Activated CD8-positive, alpha-beta T cell treated with anti-CD3 and anti-CD28 coated beads, Interleukin-2, amount 10 ng/mL, durations not matched to agents 7 days and 5 days (primary cell): ENCODE results near the gene ARL2. TPM values are rescaled to one million over a fixed set of nuclear protein-coding genes. Genes with fewer than 3 reads are reported as not detected.

Source experiments
- ATAC-seq: fragments of 150-1000 bp; cut with Tn5 transposase; one replicate; pipeline ENCODE4 v1.10.0; 2021; ENCODE audit warnings: moderate library complexity
- CTCF ChIA-PET: fragments of 350-600 bp; sonication (Branson Sonifier 250); formaldehyde crosslinking; loops from one replicate; lab custom pipeline; 2021; ENCODE audit warnings: antibody characterized with exemption; lab: Charles Lee
- POLR2A ChIA-PET: fragments of 350-600 bp; sonication (Branson Sonifier 250); formaldehyde crosslinking; loops from one replicate; lab custom pipeline; 2021; ENCODE audit warnings: antibody characterized with exemption; lab: Charles Lee
- DNase-seq: peaks from one replicate; pipeline ENCODE4 v3.0.0-alpha.2; 2020
- H3K27ac Mint-ChIP-seq: one replicate; pipeline ENCODE4 v1.8.0; 2021; ENCODE audit warnings: mild to moderate bottlenecking, mixed read lengths
- H3K27me3 Mint-ChIP-seq: one replicate; pipeline ENCODE4 v1.8.0; 2021; ENCODE audit warnings: low read depth, mixed read lengths
- H3K36me3 Mint-ChIP-seq: one replicate; pipeline ENCODE4 v1.8.0; 2021; ENCODE audit warnings: low read depth, mixed read lengths
- H3K4me1 Mint-ChIP-seq: one replicate; pipeline ENCODE4 v1.8.0; 2021; ENCODE audit warnings: low read depth, mixed read lengths
- H3K4me3 Mint-ChIP-seq: one replicate; pipeline ENCODE4 v1.8.0; 2021; ENCODE audit warnings: mild to moderate bottlenecking, mixed read lengths
- H3K9me3 Mint-ChIP-seq: one replicate; pipeline ENCODE4 v1.8.0; 2022; ENCODE audit warnings: mixed read lengths; ENCODE audit not compliant: insufficient read depth
- microRNA-seq: library from miRNA; unstranded; fragments of <30 nt; microRNA quantifications from one replicate; pipeline ENCODE4 v1.2.0, GENCODE V29; 2022
- total RNA-seq, 2 experiments: library from RNA; stranded (reverse); gene quantifications; one replicate each; pipeline ENCODE4 v1.2.3, GENCODE V29; 2021

Gene ARL2
- total RNA-seq, 2 experiments from 2014 or later, result 69.1 to 79.2 TPM

- CTCF ChIA-PET, result no interaction called here
- no peak overlapping the region for H3K4me3 Mint-ChIP-seq
- ATAC-seq, result peak; percentile 23
These were observed 47.0 kb downstream of the ARL2 start for GRCh38 chr11:65060913-65061408.

GRCh38 chr11:65063532-65063931, 49.6 kb downstream of the ARL2 start:
- no peaks in the 10 kb centered on the region for H3K36me3 Mint-ChIP-seq
- H3K9me3 Mint-ChIP-seq, result no peaks in the 10 kb centered on the region
- ATAC-seq, result no peak
- CTCF ChIA-PET, result interaction anchor here (0.6 to 0.8 kb wide), 2 partner anchors 20 to 49 kb away, joined by 3 read pairs; partner anchors contain the start of gene ARL2
- DNase-seq, result no peak
- peaks cover 14% of the 10 kb centered on the region for H3K4me1 Mint-ChIP-seq
- peaks cover 2% of the 10 kb centered on the region for H3K27me3 Mint-ChIP-seq
- no peak overlapping the region for H3K4me3 Mint-ChIP-seq
- no peak overlapping the region for H3K27ac Mint-ChIP-seq
- POLR2A ChIA-PET, result no interaction called here

More at GRCh38 chr11:65060913-65061408, 47.0 kb downstream of the ARL2 start:
- Mint-ChIP-seq H3K36me3 (no peaks in the 10 kb centered on the region), H3K4me1 (peaks cover 14% of the 10 kb centered on the region), H3K27me3 (peaks cover 2% of the 10 kb centered on the region), H3K27ac (peak overlapping the region; percentile 32), H3K9me3 (no peaks in the 10 kb centered on the region)
- POLR2A ChIA-PET, result no interaction called here
- DNase-seq, result no peak

GRCh38 chr11:65064847-65065240, 50.9 kb downstream of the ARL2 start:
- ATAC-seq, result no peak
- DNase-seq, result no peak
- CTCF ChIA-PET, result interaction anchor here (1.1 to 1.2 kb wide), 3 partner anchors 14 to 52 kb away, joined by 3 read pairs; no protein-coding TSS in a partner anchor
- H3K9me3 Mint-ChIP-seq, result no peaks in the 10 kb centered on the region
- H3K4me1 Mint-ChIP-seq, result peaks cover 14% of the 10 kb centered on the region
- H3K27me3 Mint-ChIP-seq, result peaks cover 2% of the 10 kb centered on the region
- no peaks in the 10 kb centered on the region for H3K36me3 Mint-ChIP-seq
- H3K27ac Mint-ChIP-seq, result no peak overlapping the region
- POLR2A ChIA-PET, result no interaction called here
- no peak overlapping the region for H3K4me3 Mint-ChIP-seq

GRCh38 chr11:65065851-65066250, 51.9 kb downstream of the ARL2 start:
- POLR2A ChIA-PET, result no interaction called here

GRCh38 chr11:65066315-65066714, 52.4 kb downstream of the ARL2 start:
- Mint-ChIP-seq H3K9me3 (no peaks in the 10 kb centered on the region), H3K4me3 (no peak overlapping the region), H3K27me3 (peaks cover 2% of the 10 kb centered on the region), H3K27ac (no peak overlapping the region), H3K4me1 (no peaks in the 10 kb centered on the region), H3K36me3 (no peaks in the 10 kb centered on the region)
- CTCF ChIA-PET, result no interaction called here
- DNase-seq, result no peak
- POLR2A ChIA-PET, result no interaction called here
- ATAC-seq, result no peak

More at GRCh38 chr11:65065851-65066250, 51.9 kb downstream of the ARL2 start:
- no peak for DNase-seq
- CTCF ChIA-PET, result no interaction called here
- Mint-ChIP-seq H3K4me1 (peaks cover 4% of the 10 kb centered on the region), H3K27ac (no peak overlapping the region), H3K36me3 (no peaks in the 10 kb centered on the region), H3K27me3 (peaks cover 2% of the 10 kb centered on the region), H3K4me3 (no peak overlapping the region), H3K9me3 (no peaks in the 10 kb centered on the region)
- ATAC-seq, result no peak

- H3K9me3 Mint-ChIP-seq, result no peaks in the 10 kb centered on the region
- DNase-seq (no peak), ATAC-seq (no peak)
- no peak overlapping the region for H3K27ac Mint-ChIP-seq
- H3K4me3 Mint-ChIP-seq, result no peak overlapping the region
- H3K36me3 Mint-ChIP-seq, result no peaks in the 10 kb centered on the region
- H3K4me1 Mint-ChIP-seq, result no peaks in the 10 kb centered on the region
- H3K27me3 Mint-ChIP-seq, result peaks cover 2% of the 10 kb centered on the region
- ChIA-PET POLR2A (no interaction called here), CTCF (no interaction called here)
These were observed 52.9 kb downstream of the ARL2 start for GRCh38 chr11:65066805-65067291.

GRCh38 chr11:65067446-65067845, 53.5 kb downstream of the ARL2 start:
- ChIA-PET POLR2A (no interaction called here), CTCF (no interaction called here)
- H3K27me3 Mint-ChIP-seq, result peaks cover 2% of the 10 kb centered on the region
- DNase-seq (no peak), ATAC-seq (no peak)
- no peak overlapping the region for H3K4me3 Mint-ChIP-seq
- H3K27ac Mint-ChIP-seq, result no peak overlapping the region
- no peaks in the 10 kb centered on the region for H3K9me3 Mint-ChIP-seq
- H3K36me3 Mint-ChIP-seq, result no peaks in the 10 kb centered on the region
- H3K4me1 Mint-ChIP-seq, result no peaks in the 10 kb centered on the region

GRCh38 chr11:65069217-65069616, 55.3 kb downstream of the ARL2 start:
- H3K9me3 Mint-ChIP-seq, result no peaks in the 10 kb centered on the region
- no peak for DNase-seq
- H3K4me3 Mint-ChIP-seq, result no peak overlapping the region
- no peak overlapping the region for H3K27ac Mint-ChIP-seq
- H3K4me1 Mint-ChIP-seq, result no peaks in the 10 kb centered on the region
- no peaks in the 10 kb centered on the region for H3K36me3 Mint-ChIP-seq
- H3K27me3 Mint-ChIP-seq, result peaks cover 2% of the 10 kb centered on the region
- POLR2A ChIA-PET, result interaction anchor here (0.6 to 1.7 kb wide), 2 partner anchors 14 to 234 kb away, joined by 3 to 4 read pairs; partner anchors contain the start of genes CDCA5 and ZFPL1
- CTCF ChIA-PET, result interaction anchor here (0.9 to 1.5 kb wide), 3 partner anchors 9 to 282 kb away, joined by 3 to 5 read pairs (median 3); no protein-coding TSS in a partner anchor
- no peak for ATAC-seq

Small RNA genes lying within 50 kb of the gene (microRNA-seq; reads per million reads assigned to microRNA genes)
- gene MIR6879, result not detected

Other genes starting within 250 kb of the ARL2 start
- 100 to 1,000 TPM; 421 to 423 TPM for gene SF1, start 235.6 kb upstream of the ARL2 start, total RNA-seq
- gene MAP4K2, start 210.9 kb upstream of the ARL2 start, total RNA-seq, result 10 to 100 TPM; 84.2 to 90.2 TPM
- 10 to 100 TPM; 32.9 to 34.0 TPM for gene MEN1, start 203.6 kb upstream of the ARL2 start, total RNA-seq
- gene CDC42BPG, start 169.5 kb upstream of the ARL2 start, total RNA-seq, result 1 to 10 TPM in 1 of 2 experiments, under 1 TPM in 1; 0.61 to 1.2 TPM
- gene EHD1, start 135.5 kb upstream of the ARL2 start, total RNA-seq, result 100 to 1,000 TPM; 145 to 150 TPM
- gene ATG2A, start 97.0 kb upstream of the ARL2 start, total RNA-seq, result 10 to 100 TPM; 20.6 to 23.1 TPM
- 10 to 100 TPM; 13.7 to 14.0 TPM for gene PPP2R5B, start 89.5 kb upstream of the ARL2 start, total RNA-seq
- gene GPHA2, start 78.3 kb upstream of the ARL2 start, total RNA-seq, result not detected
- not detected for gene MAJIN, start 42.1 kb upstream of the ARL2 start, total RNA-seq
- gene BATF2, start 17.2 kb upstream of the ARL2 start, total RNA-seq, result under 1 TPM; 0.50 to 0.99 TPM
- gene SNX15, start 13.3 kb downstream of the ARL2 start, total RNA-seq, result 10 to 100 TPM; 21.2 to 25.7 TPM
- 10 to 100 TPM; 36.3 to 36.6 TPM for gene SAC3D1, start 27.1 kb downstream of the ARL2 start, total RNA-seq
- 1 to 10 TPM; 7.1 to 7.5 TPM for gene NAALADL1, start 44.4 kb downstream of the ARL2 start, total RNA-seq
- gene CDCA5, start 69.9 kb downstream of the ARL2 start, total RNA-seq, result 100 to 1,000 TPM; 127 to 129 TPM
- gene ZFPL1, start 70.1 kb downstream of the ARL2 start, total RNA-seq, result 10 to 100 TPM; 28.0 to 28.8 TPM
- gene VPS51, start 82.1 kb downstream of the ARL2 start, total RNA-seq, result 100 to 1,000 TPM; 116 to 131 TPM
- gene TM7SF2, start 97.7 kb downstream of the ARL2 start, total RNA-seq, result 10 to 100 TPM; 25.3 to 26.1 TPM
- gene ZNHIT2, start 103.5 kb downstream of the ARL2 start, total RNA-seq, result 10 to 100 TPM; 11.6 to 12.4 TPM
- gene FAU, start 108.0 kb downstream of the ARL2 start, total RNA-seq, result 1,000 to 10,000 TPM in 1 of 2 experiments, 100 to 1,000 TPM in 1; 986 to 1,038 TPM
- 10 to 100 TPM; 47.3 to 51.1 TPM for gene MRPL49, start 108.2 kb downstream of the ARL2 start, total RNA-seq
- gene SYVN1, start 120.4 kb downstream of the ARL2 start, total RNA-seq, result 10 to 100 TPM; 28.7 to 33.0 TPM
- gene SPDYC, start 156.1 kb downstream of the ARL2 start, total RNA-seq, result not detected
- gene CAPN1, start 167.8 kb downstream of the ARL2 start, total RNA-seq, result 100 to 1,000 TPM; 170 to 179 TPM
- 10 to 100 TPM; 63.6 to 76.1 TPM for gene POLA2, start 247.8 kb downstream of the ARL2 start, total RNA-seq